ENCODE measurements around the gene CCNYL1.

The CCNYL1 gene

GRCh38 chr2:207791579-207792243 is 80.3 kb downstream of the CCNYL1 start:
- no peak for DNase-seq (ENCODE audit: low read depth)

DNA sequence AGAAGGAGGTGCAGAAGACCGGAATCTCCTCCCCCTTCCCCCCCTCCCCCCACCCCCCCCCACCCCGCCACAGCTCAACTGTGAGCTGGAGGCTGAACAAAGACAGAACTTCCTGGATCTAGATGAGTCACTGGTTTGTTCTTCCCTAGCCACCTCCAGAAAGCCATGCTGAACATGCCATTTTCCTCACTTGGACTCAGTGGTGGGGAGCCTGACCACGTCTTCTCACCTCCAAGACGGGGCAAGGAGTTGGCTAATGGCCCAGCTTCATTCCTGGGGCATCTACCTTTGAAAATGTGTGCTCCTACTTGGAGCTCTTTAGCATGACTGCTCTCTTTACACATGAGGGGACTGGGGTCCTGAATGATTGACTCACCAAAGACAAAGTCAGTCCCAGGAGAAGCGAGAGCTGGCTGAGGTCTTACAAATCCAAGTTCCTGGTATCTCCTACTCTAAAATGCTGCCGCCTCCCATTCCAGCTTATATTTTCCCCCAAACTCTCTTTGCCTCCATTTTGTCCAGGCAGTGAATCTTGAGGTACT is 80.9 kb downstream of the CCNYL1 start:
- DNase-seq (ENCODE audit: low read depth), result no peak

- no peak for DNase-seq (ENCODE audit: low read depth)
Observed at GRCh38 chr2:207796585-207797350, 85.3 kb downstream of the CCNYL1 start.

GRCh38 chr2:207801259-207801658 is 89.8 kb downstream of the CCNYL1 start:
- DNase-seq (ENCODE audit: low read depth), result no peak

- DNase-seq (ENCODE audit: low read depth), result no peak
Observed at GRCh38 chr2:207802650-207803049, 91.2 kb downstream of the CCNYL1 start.
